HG03175 (cell line): ENCODE results near the gene CYP4B1.

Experiments used
- ATAC-seq: cut with Tn5 transposase; IDR thresholded peaks from one replicate; pipeline ENCODE4 v1.9.1; 2021; ENCODE audit warnings: mild to moderate bottlenecking, moderate library complexity; ENCODE audit not compliant: unreplicated experiment

Gene CYP4B1

DNA sequence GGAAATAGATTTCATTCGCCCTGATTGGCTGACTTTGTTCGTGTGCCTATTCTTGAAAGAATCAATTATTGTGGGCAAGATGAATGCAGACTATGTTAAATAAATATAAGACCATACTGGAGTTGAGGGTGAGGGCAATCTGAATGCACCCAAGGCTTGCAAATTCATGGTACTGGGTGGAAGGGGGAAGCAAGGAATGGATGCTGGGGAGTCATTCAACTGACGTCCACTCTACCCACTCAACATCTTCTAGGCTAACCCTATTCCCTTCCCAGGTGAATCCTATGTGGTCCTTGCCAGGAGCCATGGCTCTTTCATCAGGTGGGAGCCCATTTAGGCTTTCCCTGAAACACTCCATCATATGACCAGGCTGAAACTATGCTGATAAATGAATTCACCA is 5.7 kb upstream of the CYP4B1 start:
- no peak for ATAC-seq

DNA sequence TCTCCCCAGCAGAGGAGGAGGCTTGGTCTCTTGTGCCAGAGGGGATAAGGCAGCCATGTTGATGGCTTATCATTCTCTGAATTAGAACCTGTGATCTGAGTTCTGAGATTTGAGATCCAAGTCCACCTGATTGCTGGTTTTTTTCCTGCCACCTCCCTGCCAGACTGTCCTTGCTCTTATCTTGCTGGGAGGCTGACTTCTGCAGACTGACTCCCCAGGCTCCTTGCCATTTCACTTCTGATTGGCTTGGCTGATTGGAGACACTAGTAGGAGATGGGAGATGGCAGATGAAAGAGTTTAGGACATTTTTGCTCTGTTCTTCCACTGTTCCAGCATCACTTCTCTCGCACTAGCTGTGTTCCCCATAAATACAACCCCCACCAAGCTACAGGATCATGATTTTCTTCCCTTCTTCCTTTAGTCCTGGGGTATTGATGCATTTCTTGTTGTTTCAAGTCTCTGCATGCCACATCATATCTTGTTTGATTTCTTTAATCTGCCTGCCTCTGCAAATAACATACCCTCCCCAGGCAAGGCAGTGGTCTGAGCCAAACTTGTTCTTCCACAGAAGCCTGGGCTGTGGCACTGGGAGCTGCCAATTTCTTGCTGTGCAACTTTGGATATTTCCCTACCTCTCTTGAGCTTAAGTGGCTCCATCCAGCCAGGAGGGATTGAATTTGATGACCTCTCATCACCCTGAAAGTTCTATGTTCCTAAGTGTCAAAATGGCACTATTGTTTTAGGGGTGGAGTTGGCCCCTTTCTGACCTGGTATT is 963 bp upstream of the CYP4B1 start:
- no peak for ATAC-seq

DNA sequence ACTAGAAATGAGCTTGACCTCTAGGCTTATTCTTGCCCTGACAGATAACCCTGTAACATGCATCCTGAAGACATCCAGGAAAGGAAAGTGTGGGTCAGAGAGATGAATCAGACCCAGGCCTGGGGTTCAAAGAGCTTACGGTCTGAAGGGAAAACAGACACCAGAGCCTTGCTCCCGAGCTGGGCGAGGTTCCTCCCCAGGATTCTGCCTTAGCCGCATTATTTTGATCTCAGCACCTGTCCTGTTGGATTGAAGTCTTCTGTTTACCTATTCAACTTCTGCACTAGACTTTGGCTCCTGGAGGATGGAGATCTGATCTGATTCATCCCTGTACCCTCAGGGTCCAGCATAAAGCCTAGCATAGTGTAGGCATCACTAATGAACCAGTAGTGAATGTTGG is 1.9 kb downstream of the CYP4B1 start:
- ATAC-seq: no peak

DNA sequence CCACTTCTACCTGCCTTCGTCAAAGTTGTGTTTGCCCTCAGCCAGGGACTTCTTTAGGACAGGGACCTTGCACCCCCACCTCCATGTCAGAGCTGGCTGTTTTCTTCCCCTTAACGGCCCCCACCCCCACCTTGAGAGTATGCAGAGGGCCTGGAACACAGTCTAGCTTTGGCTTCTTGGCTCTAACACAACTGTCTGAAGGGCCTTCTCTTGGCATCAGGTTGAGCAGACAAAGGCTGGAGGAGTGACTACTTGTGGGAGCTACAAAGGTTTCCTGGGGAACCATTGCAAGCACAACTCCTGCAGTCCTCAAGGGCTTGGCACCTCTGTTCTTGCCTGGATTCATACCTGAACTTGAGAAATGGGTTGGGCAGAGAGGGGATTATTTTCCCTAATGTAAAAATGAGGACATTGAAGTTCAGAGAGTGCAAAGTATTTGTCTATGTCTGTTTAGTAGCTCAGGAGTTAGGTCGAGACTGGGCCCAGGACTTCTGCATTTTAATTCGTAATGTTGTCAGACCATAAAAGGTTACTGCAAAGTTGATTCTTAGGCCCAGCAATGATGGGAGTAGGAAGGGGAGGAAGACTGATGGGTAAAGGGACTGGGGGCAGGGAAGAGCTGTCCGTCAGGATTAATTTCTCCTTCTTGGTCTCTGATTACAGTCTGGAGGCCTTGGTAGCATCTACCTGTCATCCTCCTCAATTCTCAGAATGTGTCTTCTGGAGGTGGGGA is 2.6 kb downstream of the CYP4B1 start:
- ATAC-seq: no peak

DNA sequence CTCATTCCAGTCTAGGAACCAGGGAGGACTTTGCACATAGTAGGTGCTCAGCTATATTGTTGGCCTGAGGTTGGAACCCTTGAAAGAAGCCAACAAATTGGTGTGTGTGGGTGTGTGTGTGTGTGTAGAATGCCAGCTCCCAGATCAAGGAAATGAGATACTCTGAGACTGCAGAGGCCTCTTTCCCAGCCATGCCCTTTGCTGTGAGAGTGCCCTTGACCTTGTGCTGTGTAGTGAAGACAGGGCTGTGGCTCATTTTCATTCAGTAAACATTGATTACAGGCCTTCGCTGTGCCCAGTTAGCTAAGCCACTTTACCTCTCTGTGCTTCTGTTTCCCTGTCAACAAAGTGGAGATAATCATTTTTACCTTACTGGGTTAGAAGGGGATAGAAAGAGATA is 3.2 kb downstream of the CYP4B1 start:
- ATAC-seq: no peak

DNA sequence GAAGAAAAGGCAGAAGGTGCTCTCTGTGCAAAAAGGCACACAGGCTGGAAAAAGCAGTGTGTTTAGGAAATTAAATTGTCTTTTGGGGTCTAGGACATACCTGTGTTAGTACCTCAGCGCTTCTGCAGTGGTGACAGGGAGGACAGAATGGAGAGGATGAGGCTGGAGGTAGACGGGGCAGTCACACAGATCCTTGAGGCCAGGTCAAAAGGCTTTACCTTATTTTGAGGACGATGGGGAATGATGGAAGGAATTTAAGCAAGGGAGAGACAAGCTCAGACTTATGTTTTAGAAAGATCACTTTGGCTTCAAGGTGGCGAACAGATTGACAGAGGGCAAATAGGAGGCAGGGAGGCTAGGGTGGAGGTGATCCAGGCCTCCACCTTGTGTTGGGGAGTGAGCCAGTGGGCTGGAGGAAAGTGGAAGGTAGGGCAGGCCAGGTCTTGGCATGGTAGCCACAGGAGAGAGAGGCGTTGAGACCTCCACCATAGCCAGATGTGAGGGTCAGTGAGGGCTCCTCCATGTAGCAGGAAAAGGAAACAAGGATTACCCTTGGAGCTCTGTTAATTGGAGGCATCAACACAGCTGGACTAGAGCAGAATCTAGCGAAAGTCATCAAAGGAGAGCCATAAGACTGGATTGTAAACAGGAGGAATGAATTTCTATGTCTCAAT is 4.2 kb downstream of the CYP4B1 start:
- ATAC-seq: no peak

DNA sequence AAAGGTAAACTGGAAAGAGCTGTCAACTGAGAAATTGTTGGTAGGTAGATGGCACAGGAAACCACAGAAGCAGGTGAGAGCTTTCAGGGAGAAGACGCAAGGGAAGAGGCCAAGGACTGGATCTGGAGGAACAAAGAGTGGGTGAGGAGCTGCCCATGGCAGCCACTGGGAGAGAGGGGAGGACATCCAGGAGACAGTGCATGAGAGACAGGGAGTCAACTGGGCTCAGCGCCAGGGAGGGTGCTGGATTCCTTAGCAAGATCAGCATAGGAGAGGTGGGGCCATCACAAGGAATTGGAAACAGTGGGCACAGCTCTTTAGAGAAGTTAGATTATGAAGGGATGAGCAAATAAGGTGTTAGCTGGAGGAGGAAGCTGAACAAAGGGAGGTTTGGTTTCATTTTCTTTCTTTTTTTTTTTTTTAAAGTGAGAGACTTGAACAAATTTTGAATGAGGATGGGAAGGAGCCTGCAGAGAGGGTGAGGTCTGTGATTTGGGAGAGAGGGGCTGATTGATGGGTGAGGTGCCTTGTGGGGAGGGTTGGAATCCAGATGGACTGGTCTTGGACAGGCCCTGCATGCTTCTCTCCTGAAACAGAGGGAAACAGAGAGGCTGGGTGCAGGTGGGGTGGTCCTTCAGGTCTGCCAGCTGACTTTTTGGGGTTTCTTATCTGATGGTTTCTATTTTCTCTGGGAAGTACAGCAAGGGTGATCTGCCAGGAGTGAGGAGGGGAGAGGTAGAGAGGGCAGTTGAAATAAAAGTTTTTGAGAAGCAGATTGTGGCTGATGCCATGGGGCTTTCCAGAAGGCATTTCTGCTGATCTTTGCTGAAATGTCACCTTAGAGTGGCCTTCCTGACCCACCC is 5.4 kb downstream of the CYP4B1 start:
- no peak for ATAC-seq

DNA sequence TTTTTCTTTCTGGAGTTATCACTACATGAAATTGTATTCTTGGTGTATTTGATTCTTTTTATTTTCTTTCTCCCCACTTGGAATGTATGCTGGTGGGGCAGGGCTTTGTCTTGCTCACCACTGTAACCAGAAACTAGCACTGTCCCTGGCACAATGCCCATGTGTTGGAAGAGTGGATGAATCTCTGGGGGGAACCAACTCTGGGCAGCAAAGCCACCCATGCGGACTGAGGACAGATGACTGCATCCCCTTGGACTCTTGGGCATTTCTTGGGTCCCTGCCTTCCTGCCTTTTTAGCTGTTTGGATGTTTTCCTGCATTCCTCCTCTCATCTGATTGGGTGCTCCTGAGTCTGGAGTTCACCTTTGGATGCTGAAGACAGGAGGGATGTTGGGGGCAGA is 6.1 kb downstream of the CYP4B1 start:
- ATAC-seq: no peak

DNA sequence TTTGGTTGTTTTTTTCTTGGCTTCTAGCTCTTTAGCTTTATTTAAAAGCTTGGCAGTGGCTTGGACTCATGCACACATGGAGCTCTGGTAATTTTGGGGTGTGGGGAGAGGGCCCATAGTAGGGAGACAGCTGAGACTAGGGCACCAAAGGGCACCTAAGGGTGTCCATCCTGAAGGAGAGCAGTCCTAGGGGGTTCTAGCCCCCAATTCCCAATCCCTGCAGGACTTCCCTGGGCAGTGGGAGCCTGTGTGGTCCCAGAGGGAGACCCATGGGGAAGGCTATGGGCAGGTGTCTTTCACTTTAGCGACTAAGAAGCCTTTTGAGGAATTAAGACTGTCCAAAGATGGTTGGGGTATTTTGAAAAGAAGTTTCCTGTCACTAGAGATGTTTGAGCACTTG is 6.9 kb downstream of the CYP4B1 start:
- no peak for ATAC-seq

DNA sequence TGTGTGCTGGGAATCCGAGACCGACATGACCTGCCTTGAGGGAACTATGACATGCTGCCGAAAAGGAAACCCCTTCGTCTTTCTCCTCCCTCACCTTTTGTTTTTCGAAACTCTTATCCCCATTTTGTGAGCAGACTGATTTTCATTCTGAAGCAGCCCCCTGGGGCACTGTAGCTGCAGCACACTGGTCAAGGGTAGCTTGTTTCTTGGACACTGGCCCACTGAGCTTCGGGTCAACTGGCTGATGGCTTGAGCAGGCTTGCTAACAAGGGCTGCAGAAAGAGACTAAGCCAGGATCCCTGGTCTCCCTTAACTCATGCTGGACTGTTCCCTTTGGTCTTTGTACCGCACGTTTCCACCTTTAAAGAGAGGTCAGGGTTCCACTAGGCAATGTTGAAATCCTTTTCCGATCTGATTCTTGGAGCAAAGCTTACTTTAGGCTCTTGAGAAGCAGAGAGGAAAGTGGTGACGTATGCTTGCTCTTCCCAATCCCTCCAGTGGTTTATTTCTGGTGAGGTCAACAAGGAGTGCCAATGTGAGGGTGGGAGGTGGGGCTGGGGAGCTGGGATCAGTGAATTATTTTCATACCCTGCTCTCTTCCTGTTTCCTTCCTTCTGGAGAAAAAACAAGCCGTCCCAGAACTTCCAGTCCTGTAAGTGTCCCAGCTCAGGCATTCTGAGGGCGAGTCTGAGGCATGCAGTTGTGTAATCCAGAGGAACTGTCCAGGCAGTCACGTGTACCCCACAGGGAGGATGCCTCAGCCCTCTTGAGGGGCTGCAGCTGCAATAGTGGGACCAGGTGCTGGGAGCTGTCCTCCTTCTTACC is 7.6 kb downstream of the CYP4B1 start:
- ATAC-seq: no peak

DNA sequence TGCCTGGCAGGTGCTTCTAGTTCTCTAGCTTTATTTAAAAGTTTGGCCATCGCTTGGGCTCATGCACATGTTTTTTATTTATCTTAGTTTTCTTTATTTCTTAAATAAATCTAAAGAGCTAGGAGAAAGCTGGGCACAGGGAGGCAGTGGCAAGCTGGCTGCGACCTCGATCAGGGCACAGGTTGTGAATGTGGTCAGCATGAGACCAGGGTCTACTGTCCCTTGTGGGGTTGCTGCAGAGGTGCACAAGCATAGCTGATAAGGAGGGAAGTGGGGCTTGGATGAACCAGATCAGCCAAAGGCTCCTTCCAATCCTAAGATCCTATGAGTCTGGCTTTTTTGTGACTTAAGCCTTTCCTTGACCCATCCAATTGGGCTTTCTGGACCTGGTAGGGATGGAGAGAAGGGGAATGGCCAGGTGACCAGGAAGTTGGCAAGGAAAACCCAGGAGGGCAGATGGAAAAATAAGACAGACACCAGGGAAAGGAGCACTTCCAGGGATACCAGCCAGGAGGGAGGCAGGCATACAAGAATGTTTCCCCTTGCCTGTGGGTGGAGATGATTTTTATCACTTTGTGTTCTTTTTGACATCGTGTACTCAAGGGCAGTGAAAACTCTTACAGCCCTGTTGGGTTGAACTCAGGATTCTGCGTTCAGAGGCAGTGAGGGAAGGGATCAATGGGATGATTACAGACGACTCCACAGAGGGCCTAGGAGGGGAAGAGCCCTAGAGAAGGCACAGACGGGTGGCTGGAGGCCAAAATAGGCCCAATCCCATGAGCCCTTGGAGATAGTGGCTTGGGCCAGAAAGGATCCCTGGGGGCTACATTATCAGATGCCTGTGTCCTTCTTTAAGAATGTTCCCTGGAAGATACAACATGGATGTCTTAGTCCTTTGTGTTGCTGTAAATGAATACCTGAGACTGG is 8.5 kb downstream of the CYP4B1 start:
- no peak for ATAC-seq

DNA sequence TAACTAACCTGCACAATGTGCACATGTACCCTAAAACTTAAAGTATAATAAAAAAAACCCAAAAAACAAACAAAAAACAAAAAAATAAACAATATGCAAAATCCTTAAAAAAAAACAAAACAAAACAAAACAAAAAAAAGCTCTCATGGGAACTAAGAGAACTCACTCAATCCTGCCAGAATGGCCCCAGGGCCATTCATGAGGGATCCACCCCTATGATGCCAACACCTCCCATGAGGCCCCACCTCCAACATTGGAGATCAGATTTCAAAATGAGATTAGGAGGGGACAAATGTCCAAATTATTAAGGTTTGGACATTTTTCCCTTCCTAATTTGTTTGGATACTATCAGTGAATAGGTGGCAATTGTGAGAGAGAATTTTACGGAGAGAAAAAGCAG is 10.2 kb downstream of the CYP4B1 start:
- ATAC-seq: no peak

DNA sequence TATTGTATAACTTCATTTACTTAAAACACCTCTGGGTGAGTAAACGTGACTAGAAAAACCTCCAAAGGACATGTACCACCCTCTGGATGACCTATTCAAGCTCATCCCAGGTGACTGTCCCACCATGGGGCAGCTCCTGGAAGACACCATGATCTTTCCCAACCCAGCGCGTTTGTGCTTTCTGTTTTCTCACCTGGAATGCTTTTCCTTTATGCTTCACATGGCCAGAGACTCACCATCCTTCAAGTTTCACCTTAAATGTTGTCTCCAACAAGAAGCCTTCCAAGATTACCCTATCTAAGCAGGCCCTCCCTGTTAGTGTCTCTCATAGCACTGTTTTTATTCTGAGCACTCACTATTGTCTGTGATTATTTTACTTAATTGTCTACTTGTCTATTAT is 11.1 kb downstream of the CYP4B1 start:
- ATAC-seq: no peak

DNA sequence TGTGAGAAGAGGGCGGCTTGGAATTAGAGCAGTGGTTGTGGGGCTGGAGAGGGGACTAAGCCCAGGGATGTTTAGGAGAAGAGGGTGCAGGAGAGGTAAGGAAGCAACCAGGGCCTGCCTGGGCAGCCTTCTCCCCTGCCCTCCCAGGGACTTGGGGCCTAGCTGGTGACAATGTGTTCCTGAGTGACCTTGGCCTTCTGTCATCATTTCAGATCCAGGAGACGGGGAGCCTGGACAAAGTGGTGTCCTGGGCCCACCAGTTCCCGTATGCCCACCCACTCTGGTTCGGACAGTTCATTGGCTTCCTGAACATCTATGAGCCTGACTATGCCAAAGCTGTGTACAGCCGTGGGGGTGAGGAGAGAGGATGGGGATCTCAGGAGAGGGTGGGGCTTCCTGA is 11.8 kb downstream of the CYP4B1 start:
- no peak for ATAC-seq

DNA sequence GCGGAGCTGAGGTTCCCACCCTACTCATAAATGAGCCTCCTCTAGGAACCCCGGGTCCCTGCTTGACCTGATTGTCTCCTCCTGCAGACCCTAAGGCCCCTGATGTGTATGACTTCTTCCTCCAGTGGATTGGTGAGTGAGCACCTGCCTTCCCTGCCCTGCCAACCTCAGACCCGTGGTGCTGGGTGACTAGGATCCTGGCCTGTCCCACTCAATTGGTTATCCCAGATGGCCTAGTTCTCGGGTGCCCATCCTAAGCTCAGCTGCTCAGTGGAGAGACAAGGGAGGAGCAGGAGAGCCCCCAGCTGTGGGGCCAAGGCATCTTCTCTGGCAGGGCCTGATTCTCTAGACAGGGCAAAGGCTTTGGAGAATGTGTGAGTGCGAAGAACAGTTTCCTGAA is 12.2 kb downstream of the CYP4B1 start:
- no peak for ATAC-seq

DNA sequence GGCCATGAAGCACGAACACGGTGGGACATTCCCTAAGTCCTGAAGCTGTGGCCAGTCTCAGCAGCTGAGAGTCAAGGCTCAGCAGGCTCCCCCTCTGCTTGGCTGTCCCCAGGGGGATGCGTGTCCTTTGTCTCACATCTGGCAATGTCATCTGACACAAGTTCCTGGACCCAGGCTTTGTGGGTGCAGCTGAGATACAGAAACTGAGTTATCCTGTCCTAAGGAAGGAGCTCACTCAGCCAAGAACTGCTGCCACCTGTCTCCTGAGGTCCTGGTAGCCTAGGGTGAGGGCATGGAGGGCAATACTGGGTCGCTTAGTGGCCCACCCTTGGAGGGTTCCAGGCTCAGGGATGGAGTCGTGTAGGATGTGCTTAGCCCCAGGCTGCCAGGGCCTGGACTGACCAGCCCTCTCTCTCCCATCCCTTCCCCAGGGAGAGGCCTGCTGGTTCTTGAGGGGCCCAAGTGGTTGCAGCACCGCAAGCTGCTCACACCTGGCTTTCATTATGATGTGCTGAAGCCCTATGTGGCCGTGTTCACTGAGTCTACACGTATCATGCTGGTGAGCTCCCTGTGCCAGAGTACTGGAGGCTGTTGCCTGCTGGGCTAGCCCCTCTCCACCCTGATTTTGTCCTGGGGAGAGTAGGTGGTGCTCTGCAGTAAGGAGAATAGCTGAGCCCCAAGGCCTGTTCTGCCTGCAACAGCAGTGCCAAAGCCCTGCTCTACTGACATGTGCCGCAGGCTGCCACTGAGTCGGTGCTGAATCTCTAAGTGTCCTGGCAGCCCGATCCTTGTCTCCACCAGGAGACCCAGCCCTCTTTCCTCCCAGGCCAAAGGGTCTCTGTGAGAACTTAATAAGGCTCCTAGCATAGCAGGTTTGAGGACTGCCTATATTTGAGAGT is 13.5 kb downstream of the CYP4B1 start:
- ATAC-seq: no peak

DNA sequence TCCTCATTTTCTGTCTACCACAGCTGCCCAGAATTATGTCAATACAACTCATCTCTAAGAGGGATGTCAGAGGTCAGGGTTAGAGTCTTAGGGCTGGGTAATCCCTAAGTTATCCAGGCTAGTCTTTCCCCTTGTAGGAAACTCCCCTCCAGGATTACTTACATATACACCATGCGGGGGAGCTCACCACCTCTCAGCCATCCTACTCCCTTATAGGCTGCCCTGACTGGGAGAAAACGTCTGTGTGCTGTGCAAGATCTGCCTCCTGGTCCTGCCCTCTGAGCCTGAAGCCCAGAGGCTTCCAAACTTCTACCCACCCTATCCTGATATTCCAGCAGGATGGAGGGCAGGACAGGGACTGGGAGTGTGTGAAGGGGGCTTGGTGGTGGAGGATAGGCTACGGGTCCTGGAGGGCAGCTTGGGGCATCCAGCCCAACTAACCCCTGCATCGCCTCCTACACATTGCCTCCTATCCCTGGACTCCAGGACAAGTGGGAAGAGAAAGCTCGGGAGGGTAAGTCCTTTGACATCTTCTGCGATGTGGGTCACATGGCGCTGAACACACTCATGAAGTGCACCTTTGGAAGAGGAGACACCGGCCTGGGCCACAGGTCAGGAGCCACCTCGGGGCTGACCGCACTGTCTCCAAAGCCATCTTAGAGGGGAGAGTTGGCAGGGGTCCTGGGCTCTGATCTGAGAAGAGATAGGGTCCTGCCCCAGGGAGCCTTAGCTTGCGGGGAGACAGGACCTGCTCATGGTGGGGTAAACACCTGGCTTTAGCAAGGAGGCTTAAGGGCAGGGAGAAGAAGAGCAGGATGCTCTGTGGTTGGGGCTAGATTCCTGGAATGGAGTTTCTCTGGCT is 14.4 kb downstream of the CYP4B1 start:
- ATAC-seq: no peak
